22Rv1 (cell line): ENCODE results near the gene CAMK2D.

ENCODE experiments used
- H3K27ac ChIP-seq: fragments of 450-650 bp; 2 replicates; pipeline ENCODE4 v1.5.1; 2017
- ZFX ChIP-seq: fragments of 450-650 bp; IDR thresholded peaks from 2 replicates; pipeline ENCODE4 v1.6.1; 2017; ENCODE audit warnings: antibody characterized with exemption, borderline replicate concordance
- TF ChIP-seq, protein P1 (sequence below): fragments of 450-650 bp; IDR thresholded peaks from 2 replicates; pipeline ENCODE4 v1.5.1; 2017; ENCODE audit warnings: mild to moderate bottlenecking

CAMK2D gene

GRCh38 chr4:113594231-113594556 is 167.3 kb downstream of the CAMK2D start:
- no peak overlapping the region for H3K27ac ChIP-seq
- no peak for TF ChIP-seq ZFX

DNA sequence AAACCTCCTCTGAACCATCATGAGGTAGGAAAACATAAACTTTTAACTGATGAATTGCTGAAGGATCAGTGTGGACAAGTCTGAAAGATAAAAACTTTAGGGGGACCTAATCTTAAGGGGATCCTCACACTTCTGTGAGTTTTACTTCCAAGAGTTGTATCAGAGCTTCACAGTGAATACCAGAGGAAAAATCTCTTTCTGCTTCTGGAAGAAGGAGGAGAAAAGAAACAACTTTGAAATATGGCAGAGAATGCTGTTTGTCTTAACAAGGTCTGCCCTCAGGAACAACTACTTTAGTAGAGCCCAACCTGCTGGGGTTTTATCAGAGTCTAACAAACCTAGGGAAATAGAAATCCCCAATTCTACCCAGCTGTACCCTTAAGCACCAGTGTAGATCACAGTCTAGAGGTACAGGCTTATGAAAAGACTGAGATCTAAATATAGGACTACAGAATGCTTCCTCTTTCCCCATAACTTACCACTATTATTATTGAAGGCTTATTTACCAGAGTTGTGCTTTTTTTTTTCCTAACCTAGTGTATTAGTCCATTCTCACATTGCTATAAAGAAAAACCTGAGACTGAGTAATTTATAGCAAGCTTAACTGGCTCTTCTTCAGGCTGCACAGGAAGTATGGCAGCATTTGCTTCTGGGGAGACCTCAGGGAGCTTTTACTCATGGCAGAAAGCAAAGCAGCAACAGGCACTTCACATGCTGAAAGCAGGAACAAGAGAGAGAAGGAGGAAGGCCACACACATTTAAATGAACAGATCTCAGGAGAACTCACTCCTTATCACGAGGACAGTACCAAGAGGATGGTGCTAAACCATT is 167.9 kb downstream of the CAMK2D start:
- no peak overlapping the region for H3K27ac ChIP-seq
- no peak for TF ChIP-seq ZFX
- TF ChIP-seq, protein P1, sequence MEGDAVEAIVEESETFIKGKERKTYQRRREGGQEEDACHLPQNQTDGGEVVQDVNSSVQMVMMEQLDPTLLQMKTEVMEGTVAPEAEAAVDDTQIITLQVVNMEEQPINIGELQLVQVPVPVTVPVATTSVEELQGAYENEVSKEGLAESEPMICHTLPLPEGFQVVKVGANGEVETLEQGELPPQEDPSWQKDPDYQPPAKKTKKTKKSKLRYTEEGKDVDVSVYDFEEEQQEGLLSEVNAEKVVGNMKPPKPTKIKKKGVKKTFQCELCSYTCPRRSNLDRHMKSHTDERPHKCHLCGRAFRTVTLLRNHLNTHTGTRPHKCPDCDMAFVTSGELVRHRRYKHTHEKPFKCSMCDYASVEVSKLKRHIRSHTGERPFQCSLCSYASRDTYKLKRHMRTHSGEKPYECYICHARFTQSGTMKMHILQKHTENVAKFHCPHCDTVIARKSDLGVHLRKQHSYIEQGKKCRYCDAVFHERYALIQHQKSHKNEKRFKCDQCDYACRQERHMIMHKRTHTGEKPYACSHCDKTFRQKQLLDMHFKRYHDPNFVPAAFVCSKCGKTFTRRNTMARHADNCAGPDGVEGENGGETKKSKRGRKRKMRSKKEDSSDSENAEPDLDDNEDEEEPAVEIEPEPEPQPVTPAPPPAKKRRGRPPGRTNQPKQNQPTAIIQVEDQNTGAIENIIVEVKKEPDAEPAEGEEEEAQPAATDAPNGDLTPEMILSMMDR, result no peak

DNA sequence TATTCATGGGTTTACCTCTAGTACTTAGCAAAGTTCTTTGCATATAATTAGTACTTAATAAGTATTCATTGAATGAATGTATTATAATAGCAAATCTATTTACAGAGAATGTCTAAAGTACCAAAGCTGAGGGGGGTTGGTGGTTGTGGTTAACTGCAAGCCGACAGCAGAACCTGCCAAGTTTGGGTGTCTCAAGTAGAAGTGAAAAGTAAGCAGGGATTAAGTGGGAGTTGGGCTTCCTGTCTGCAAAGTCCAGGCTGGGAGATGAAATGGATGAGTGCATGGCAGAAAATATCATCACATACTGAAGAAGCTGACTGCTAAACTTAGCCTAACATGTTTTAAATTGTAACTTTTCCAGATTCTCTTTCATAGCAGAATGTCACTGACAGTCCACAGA is 169.6 kb downstream of the CAMK2D start:
- no peak for TF ChIP-seq ZFX
- TF ChIP-seq, protein P1, result no peak
- H3K27ac ChIP-seq, result no peak overlapping the region

- H3K27ac ChIP-seq, result no peak overlapping the region
- TF ChIP-seq, protein P1, result no peak
- TF ChIP-seq ZFX, result no peak
These were observed 172.5 kb downstream of the CAMK2D start for GRCh38 chr4:113588895-113589668.

DNA sequence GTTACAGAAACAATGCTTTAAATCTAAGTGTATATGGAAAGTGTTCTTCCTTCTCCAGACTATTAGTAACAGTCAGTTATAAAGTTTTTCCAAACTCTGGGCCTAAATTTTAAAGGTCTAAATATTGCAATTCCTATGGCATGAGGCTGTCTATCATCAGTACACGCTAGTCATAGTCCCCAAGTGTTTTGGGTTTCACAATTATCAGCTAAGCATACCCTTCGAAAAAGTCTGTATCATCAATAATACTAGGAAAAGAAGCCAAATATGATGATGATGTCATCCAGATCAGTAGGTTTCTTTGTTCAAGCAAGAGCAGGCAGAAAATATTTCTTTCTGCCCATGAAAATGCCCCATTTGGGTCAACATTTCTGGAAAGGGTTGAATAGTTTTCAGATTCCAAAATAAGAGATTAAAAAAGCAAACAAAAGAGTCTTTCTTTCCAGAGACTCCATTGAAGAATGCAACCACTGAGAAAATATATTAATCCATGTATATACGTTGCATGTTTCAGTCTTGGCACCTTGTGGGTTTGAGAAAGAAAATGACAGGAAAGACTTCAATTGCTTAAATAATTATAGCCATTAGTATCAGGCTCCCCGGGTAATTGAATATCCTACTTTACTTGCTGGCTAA is 173.8 kb downstream of the CAMK2D start:
- H3K27ac ChIP-seq, result no peak overlapping the region
- TF ChIP-seq, protein P1, result no peak
- TF ChIP-seq ZFX, result no peak

DNA sequence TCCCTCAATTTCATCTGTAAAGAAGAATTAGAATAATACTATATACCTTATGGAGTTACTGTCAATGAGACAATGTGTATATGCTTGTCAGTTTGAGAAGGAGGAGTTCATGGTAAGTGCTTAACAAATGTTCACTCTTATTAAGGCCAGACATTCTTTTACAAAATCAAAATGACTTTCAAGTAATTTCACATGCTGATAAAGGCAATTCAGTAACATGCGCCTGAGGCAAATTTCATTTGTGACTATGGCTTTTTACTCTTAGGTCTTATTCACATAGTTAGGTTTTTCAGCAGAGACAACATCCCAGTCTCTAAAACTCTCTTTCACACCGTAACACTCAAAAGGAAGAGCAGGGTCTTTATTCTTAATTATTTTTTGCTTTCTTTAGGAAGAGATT is 174.4 kb downstream of the CAMK2D start:
- TF ChIP-seq ZFX, result no peak
- TF ChIP-seq, protein P1, result no peak
- H3K27ac ChIP-seq, result no peak overlapping the region

- H3K27ac ChIP-seq, result no peak overlapping the region
- no peak for TF ChIP-seq ZFX
- TF ChIP-seq, protein P1, result no peak
These were observed 175.5 kb downstream of the CAMK2D start for GRCh38 chr4:113586072-113586471.
